CD4-positive, alpha-beta T cell (primary cell): ENCODE data around the gene STX12. TPM values are rescaled to one million over a fixed set of nuclear protein-coding genes. Genes with fewer than 3 reads are reported as not detected.
A peak's percentile ranks its signal among the peaks of the same experiment; 100 is the strongest.

Experiments used
- ATAC-seq: fragments of 200-7000 bp; cut with Tn5 transposase; one replicate; pipeline ENCODE4 v1.10.0; 2022; ENCODE audit warnings: mild to moderate bottlenecking; ENCODE audit not compliant: poor library complexity
- CTCF ChIA-PET: fragments of 350-600 bp; sonication (Branson Sonifier 250); formaldehyde crosslinking; loops from one replicate; lab custom pipeline; 2021; ENCODE audit warnings: antibody characterized with exemption, inconsistent platforms; lab: Charles Lee
- POLR2A ChIA-PET: fragments of 350-600 bp; sonication (Branson Sonifier 250); formaldehyde crosslinking; loops from one replicate; lab custom pipeline; 2021; ENCODE audit warnings: antibody characterized with exemption, inconsistent platforms; lab: Charles Lee
- DNase-seq, 14 experiments: peaks; one replicate each; pipeline ENCODE4 v3.0.0-alpha.2; 2013 to 2020; ENCODE audit warnings: mixed read lengths in 2 of 14
- H3K27ac ChIP-seq, 2 donors: one replicate each; pipeline versions ENCODE4 v1.5.1 to v1.7.0; 2013; ENCODE audit warnings: low read length in 2 of 2, low read depth in 1 of 2, mild to moderate bottlenecking in 1 of 2
- H3K27me3 ChIP-seq, 2 experiments: 1 replicate in 1 of 2; 2 replicates in 1 of 2; pipeline versions ENCODE4 v1.6.1 to v1.7.0; 2013; ENCODE audit warnings: low read length in 2 of 2, control low read depth in 1 of 2, mild to moderate bottlenecking in 1 of 2, moderate library complexity in 1 of 2; ENCODE audit not compliant: insufficient read depth in 2 of 2, control insufficient read depth in 1 of 2
- H3K36me3 ChIP-seq: one replicate; pipeline ENCODE4 v1.6.1; 2013; ENCODE audit warnings: low read length, control low read depth; ENCODE audit not compliant: insufficient read depth
- H3K4me1 ChIP-seq: one replicate; pipeline ENCODE4 v1.6.1; 2013; ENCODE audit warnings: low read length, control low read depth; ENCODE audit not compliant: insufficient read depth
- H3K4me3 ChIP-seq: one replicate; pipeline ENCODE4 v1.5.1; 2013; ENCODE audit warnings: mild to moderate bottlenecking, low read length, moderate library complexity
- H3K9me3 ChIP-seq, 2 experiments: 1 replicate in 1 of 2; 2 replicates in 1 of 2; pipeline versions ENCODE4 v1.6.1 to v1.7.0; 2013; ENCODE audit warnings: low read length in 2 of 2, mild to moderate bottlenecking in 2 of 2, control low read depth in 1 of 2, moderate library complexity in 1 of 2; ENCODE audit not compliant: control insufficient read depth in 1 of 2, insufficient read depth in 1 of 2
- H3K27ac Mint-ChIP-seq: one replicate; pipeline ENCODE4 v1.8.0; 2020; ENCODE audit warnings: mixed read lengths
- H3K27me3 Mint-ChIP-seq: one replicate; pipeline ENCODE4 v1.8.0; 2021; ENCODE audit warnings: mixed read lengths
- H3K36me3 Mint-ChIP-seq: one replicate; pipeline ENCODE4 v1.8.0; 2021; ENCODE audit warnings: low read depth, mixed read lengths
- H3K4me1 Mint-ChIP-seq: one replicate; pipeline ENCODE4 v1.8.0; 2021; ENCODE audit warnings: low read depth, mixed read lengths
- H3K4me3 Mint-ChIP-seq: one replicate; pipeline ENCODE4 v1.8.0; 2020; ENCODE audit warnings: mild to moderate bottlenecking, mixed read lengths
- H3K9me3 Mint-ChIP-seq: one replicate; pipeline ENCODE4 v1.8.0; 2020; ENCODE audit warnings: mixed read lengths
- intact Hi-C, 2 experiments: fragments of 100-400 bp; cut with DNase I in 1 of 2; cut with micrococcal nuclease in 1 of 2; formaldehyde crosslinking; loops; one replicate each; pipeline versions ENCODE4 v1.15.1 to v1.9.0; 2023 to 2025; cut with DNase I, micrococcal nuclease
- total RNA-seq, 174 experiments: library from RNA in 2 of 174; stranded (reverse) in 2 of 174; gene quantifications; one replicate each; pipeline ENCODE4 v1.2.3 and lab custom pipeline; 2021 to 2026
- TF ChIP-seq, protein P1 (sequence below): fragments of 200-600 bp; IDR thresholded peaks from one replicate; pipeline ENCODE4 v1.8.0; 2022; ENCODE audit warnings: antibody characterized with exemption, mild to moderate bottlenecking

STX12 gene
- total RNA-seq, 2 experiments from 2014 or later, result 20.3 to 22.7 TPM

GRCh38 chr1:27873671-27874384 lies 100.8 kb downstream of the STX12 start:
- H3K36me3 ChIP-seq, result peaks cover 28% of the 10 kb centered on the region
- peak in 4 of 14 experiments; percentile 34 to 58 (median 48) for DNase-seq
- peak overlapping the region; percentile 85 for H3K27ac Mint-ChIP-seq
- peak overlapping the region; percentile 88 for H3K4me3 ChIP-seq
- no peaks in the 10 kb centered on the region for H3K27me3 Mint-ChIP-seq
- H3K9me3 ChIP-seq, result no peaks in the 10 kb centered on the region
- peaks cover 36% of the 10 kb centered on the region for H3K4me1 Mint-ChIP-seq
- ChIA-PET CTCF (interaction anchor here (1.7 kb wide), 1 partner anchor 20 kb away, joined by 4 read pairs; no protein-coding TSS in a partner anchor), POLR2A (interaction anchor here (0.6 to 1.5 kb wide), 3 partner anchors 13 to 86 kb away, joined by 3 to 5 read pairs (median 4); partner anchors contain the start of gene XKR8)
- peak overlapping the region in 1 of 2 donors; percentile 51 for H3K27ac ChIP-seq
- H3K36me3 Mint-ChIP-seq, result peaks cover 32% of the 10 kb centered on the region
- H3K9me3 Mint-ChIP-seq, result no peaks in the 10 kb centered on the region
- ATAC-seq, result no peak
- intact Hi-C loops, result loop anchor here in 1 of 2 experiments (2.0 kb wide), 1 partner anchor 39 kb away; no protein-coding TSS in a partner anchor
- peak overlapping the region; percentile 100 for H3K4me3 Mint-ChIP-seq
- H3K27me3 ChIP-seq, result no peaks in the 10 kb centered on the region
- TF ChIP-seq, protein P1, sequence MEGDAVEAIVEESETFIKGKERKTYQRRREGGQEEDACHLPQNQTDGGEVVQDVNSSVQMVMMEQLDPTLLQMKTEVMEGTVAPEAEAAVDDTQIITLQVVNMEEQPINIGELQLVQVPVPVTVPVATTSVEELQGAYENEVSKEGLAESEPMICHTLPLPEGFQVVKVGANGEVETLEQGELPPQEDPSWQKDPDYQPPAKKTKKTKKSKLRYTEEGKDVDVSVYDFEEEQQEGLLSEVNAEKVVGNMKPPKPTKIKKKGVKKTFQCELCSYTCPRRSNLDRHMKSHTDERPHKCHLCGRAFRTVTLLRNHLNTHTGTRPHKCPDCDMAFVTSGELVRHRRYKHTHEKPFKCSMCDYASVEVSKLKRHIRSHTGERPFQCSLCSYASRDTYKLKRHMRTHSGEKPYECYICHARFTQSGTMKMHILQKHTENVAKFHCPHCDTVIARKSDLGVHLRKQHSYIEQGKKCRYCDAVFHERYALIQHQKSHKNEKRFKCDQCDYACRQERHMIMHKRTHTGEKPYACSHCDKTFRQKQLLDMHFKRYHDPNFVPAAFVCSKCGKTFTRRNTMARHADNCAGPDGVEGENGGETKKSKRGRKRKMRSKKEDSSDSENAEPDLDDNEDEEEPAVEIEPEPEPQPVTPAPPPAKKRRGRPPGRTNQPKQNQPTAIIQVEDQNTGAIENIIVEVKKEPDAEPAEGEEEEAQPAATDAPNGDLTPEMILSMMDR, result no peak
- H3K4me1 ChIP-seq, result peaks cover 86% of the 10 kb centered on the region

Other genes with a start within 250 kb of the STX12 start
- 10 to 100 TPM; 20.8 to 22.9 TPM for gene AHDC1, start 169.1 kb upstream of the STX12 start, total RNA-seq
- 1 to 10 TPM; 3.0 to 3.2 TPM for gene FGR, start 138.0 kb upstream of the STX12 start, total RNA-seq
- gene IFI6, start 101.0 kb upstream of the STX12 start, total RNA-seq, result 10 to 100 TPM; 33.6 to 36.2 TPM
- gene FAM76A, start 47.3 kb upstream of the STX12 start, total RNA-seq, result 10 to 100 TPM; 26.0 to 28.7 TPM
- gene PPP1R8, start 57.6 kb downstream of the STX12 start, total RNA-seq, result 10 to 100 TPM; 14.8 to 15.7 TPM
- 10 to 100 TPM; 20.2 to 21.6 TPM for gene THEMIS2, start 99.3 kb downstream of the STX12 start, total RNA-seq
- 1 to 10 TPM; 7.0 to 7.5 TPM for gene RPA2, start 141.4 kb downstream of the STX12 start, total RNA-seq
- gene SMPDL3B, start 161.8 kb downstream of the STX12 start, total RNA-seq, result not detected
- 1 to 10 TPM; 5.4 to 5.5 TPM for gene XKR8, start 186.8 kb downstream of the STX12 start, total RNA-seq